Duodenal mucosa (tissue), 2 donors: ENCODE measurements around the gene REM2.

Source experiments
- H3K27ac ChIP-seq: one replicate; pipeline ENCODE4 v1.7.0; 2013; ENCODE audit warnings: low read depth, low read length
- H3K27me3 ChIP-seq, 2 donors: one replicate each; pipeline ENCODE4 v1.7.0; 2013; ENCODE audit warnings: low read length in 2 of 2, control low read depth in 1 of 2; ENCODE audit not compliant: insufficient read depth in 2 of 2, control insufficient read depth in 1 of 2
- H3K36me3 ChIP-seq, 2 donors: one replicate each; pipeline ENCODE4 v1.7.0; 2013; ENCODE audit warnings: low read length in 2 of 2, control low read depth in 1 of 2; ENCODE audit not compliant: insufficient read depth in 2 of 2, control insufficient read depth in 1 of 2
- H3K4me1 ChIP-seq, 2 donors: one replicate each; pipeline ENCODE4 v1.7.0; 2013; ENCODE audit warnings: low read length in 2 of 2, control low read depth in 1 of 2; ENCODE audit not compliant: insufficient read depth in 2 of 2, control insufficient read depth in 1 of 2
- H3K4me3 ChIP-seq, 2 donors: one replicate each; pipeline ENCODE4 v1.7.0; 2013; ENCODE audit warnings: low read length in 2 of 2, low read depth in 1 of 2
- H3K9ac ChIP-seq, 2 donors: one replicate each; pipeline ENCODE4 v1.7.0; 2013; ENCODE audit warnings: low read length in 2 of 2, low read depth in 1 of 2
- H3K9me3 ChIP-seq, 2 donors: one replicate each; pipeline ENCODE4 v1.7.0; 2013; ENCODE audit warnings: low read length in 2 of 2, control low read depth in 1 of 2; ENCODE audit not compliant: control insufficient read depth in 1 of 2

REM2 gene

GRCh38 chr14:22896760-22897159 lies 13.7 kb downstream of the REM2 start:
- Histone ChIP-seq H3K27me3 (no peaks in the 10 kb centered on the region), H3K36me3 (peaks cover 10 to 14% of the 10 kb centered on the region in 2 donors), H3K4me1 (peaks cover 4 to 5% of the 10 kb centered on the region in 2 donors), H3K4me3 (no peak overlapping the region), H3K9ac (no peak overlapping the region), H3K9me3 (no peaks in the 10 kb centered on the region), H3K27ac (no peak overlapping the region)

GRCh38 chr14:22897357-22897756 lies 14.3 kb downstream of the REM2 start:
- no peak overlapping the region for H3K9ac ChIP-seq
- H3K4me1 ChIP-seq: peaks cover 4 to 5% of the 10 kb centered on the region in 2 donors
- no peak overlapping the region for H3K27ac ChIP-seq
- H3K36me3 ChIP-seq: peaks cover 11 to 20% of the 10 kb centered on the region in 2 donors
- no peaks in the 10 kb centered on the region for H3K27me3 ChIP-seq
- no peak overlapping the region for H3K4me3 ChIP-seq
- no peaks in the 10 kb centered on the region for H3K9me3 ChIP-seq

- Histone ChIP-seq H3K9me3 (no peaks in the 10 kb centered on the region), H3K27me3 (no peaks in the 10 kb centered on the region), H3K4me1 (peaks cover 4 to 5% of the 10 kb centered on the region in 2 donors), H3K9ac (no peak overlapping the region), H3K27ac (no peak overlapping the region), H3K4me3 (no peak overlapping the region), H3K36me3 (peaks cover 17 to 27% of the 10 kb centered on the region in 2 donors)
Observed at GRCh38 chr14:22898302-22899090, 15.5 kb downstream of the REM2 start.

- H3K9me3 ChIP-seq: no peaks in the 10 kb centered on the region
- H3K27me3 ChIP-seq: no peaks in the 10 kb centered on the region
- peaks cover 4 to 5% of the 10 kb centered on the region in 2 donors for H3K4me1 ChIP-seq
- no peak overlapping the region for H3K27ac ChIP-seq
- H3K9ac ChIP-seq: no peak overlapping the region
- peaks cover 34 to 43% of the 10 kb centered on the region in 2 donors for H3K36me3 ChIP-seq
- no peak overlapping the region for H3K4me3 ChIP-seq
Observed at GRCh38 chr14:22900081-22900799, 17.2 kb downstream of the REM2 start.

- no peak overlapping the region for H3K27ac ChIP-seq
Observed at GRCh38 chr14:22901799-22902198, 18.8 kb downstream of the REM2 start.

GRCh38 chr14:22903742-22904087 lies 20.7 kb downstream of the REM2 start:
- no peaks in the 10 kb centered on the region for H3K27me3 ChIP-seq
- peaks cover 47 to 74% of the 10 kb centered on the region in 2 donors for H3K36me3 ChIP-seq
- H3K9me3 ChIP-seq: no peaks in the 10 kb centered on the region
- peaks cover 4 to 5% of the 10 kb centered on the region in 2 donors for H3K4me1 ChIP-seq
- no peak overlapping the region for H3K27ac ChIP-seq
- no peak overlapping the region for H3K9ac ChIP-seq
- H3K4me3 ChIP-seq: no peak overlapping the region

More at GRCh38 chr14:22901799-22902198, 18.8 kb downstream of the REM2 start:
- Histone ChIP-seq H3K27me3 (no peaks in the 10 kb centered on the region), H3K4me1 (peaks cover 4 to 5% of the 10 kb centered on the region in 2 donors), H3K9me3 (no peaks in the 10 kb centered on the region), H3K4me3 (no peak overlapping the region), H3K36me3 (peaks cover 44 to 59% of the 10 kb centered on the region in 2 donors), H3K9ac (no peak overlapping the region)

GRCh38 chr14:22905627-22906026 lies 22.6 kb downstream of the REM2 start:
- Histone ChIP-seq H3K4me3 (no peak overlapping the region), H3K27ac (no peak overlapping the region), H3K27me3 (no peaks in the 10 kb centered on the region), H3K9ac (no peak overlapping the region), H3K36me3 (peaks cover 54 to 85% of the 10 kb centered on the region in 2 donors), H3K9me3 (no peaks in the 10 kb centered on the region), H3K4me1 (no peaks in the 10 kb centered on the region)

GRCh38 chr14:22906073-22906472 lies 23.1 kb downstream of the REM2 start:
- H3K27me3 ChIP-seq: no peaks in the 10 kb centered on the region
- peaks cover 51 to 85% of the 10 kb centered on the region in 2 donors for H3K36me3 ChIP-seq
- H3K9me3 ChIP-seq: no peaks in the 10 kb centered on the region
- H3K4me3 ChIP-seq: no peak overlapping the region
- no peak overlapping the region for H3K27ac ChIP-seq
- H3K9ac ChIP-seq: no peak overlapping the region
- H3K4me1 ChIP-seq: no peaks in the 10 kb centered on the region

GRCh38 chr14:22907429-22907828 lies 24.4 kb downstream of the REM2 start:
- no peaks in the 10 kb centered on the region for H3K9me3 ChIP-seq
- no peak overlapping the region for H3K27ac ChIP-seq
- no peaks in the 10 kb centered on the region for H3K27me3 ChIP-seq
- no peak overlapping the region for H3K4me3 ChIP-seq
- peaks cover 44 to 77% of the 10 kb centered on the region in 2 donors for H3K36me3 ChIP-seq
- H3K9ac ChIP-seq: no peak overlapping the region
- no peaks in the 10 kb centered on the region for H3K4me1 ChIP-seq

- Histone ChIP-seq H3K4me1 (no peaks in the 10 kb centered on the region), H3K36me3 (peaks cover 36 to 70% of the 10 kb centered on the region in 2 donors), H3K27ac (no peak overlapping the region)
Observed at GRCh38 chr14:22908601-22909000, 25.6 kb downstream of the REM2 start.

More at GRCh38 chr14:22908601-22909000, 25.6 kb downstream of the REM2 start:
- Histone ChIP-seq H3K9me3 (no peaks in the 10 kb centered on the region), H3K4me3 (no peak overlapping the region), H3K27me3 (no peaks in the 10 kb centered on the region), H3K9ac (no peak overlapping the region)
